Stimulated activated effector memory CD8-positive, alpha-beta T cell treated with anti-CD3 and anti-CD28 coated beads, Interleukin-12 subunit alpha, Interleukin-12 subunit beta, amount 100 ng/mL, for 72 hours (primary cell): ENCODE results near the gene NUDT10.
"Not testable (repeated sequence)": the region's sequence is repeated elsewhere in the genome, so short reads cannot be mapped to it uniquely, and the experiment has no call there.

Source experiments
- ATAC-seq: fragments of 150-1000 bp; cut with Tn5 transposase; 2 replicates; pipeline ENCODE4 v1.10.0; 2021
- DNase-seq, 2 donors: peaks; one replicate each; pipeline ENCODE4 v3.0.0; 2021 to 2022; ENCODE audit warnings: low spot score in 2 of 2
- H3K27ac Mint-ChIP-seq: one replicate; pipeline ENCODE4 v1.8.0; 2022; ENCODE audit warnings: mild to moderate bottlenecking, mixed read lengths
- H3K36me3 Mint-ChIP-seq: one replicate; pipeline ENCODE4 v1.8.0; 2022; ENCODE audit warnings: mild to moderate bottlenecking, mixed read lengths
- H3K4me1 Mint-ChIP-seq: one replicate; pipeline ENCODE4 v1.8.0; 2022; ENCODE audit warnings: mixed read lengths
- H3K4me3 Mint-ChIP-seq: one replicate; pipeline ENCODE4 v1.8.0; 2022; ENCODE audit warnings: mild to moderate bottlenecking, mixed read lengths
- H3K9me3 Mint-ChIP-seq: one replicate; pipeline ENCODE4 v1.8.0; 2022; ENCODE audit warnings: mixed read lengths

The NUDT10 gene

DNA sequence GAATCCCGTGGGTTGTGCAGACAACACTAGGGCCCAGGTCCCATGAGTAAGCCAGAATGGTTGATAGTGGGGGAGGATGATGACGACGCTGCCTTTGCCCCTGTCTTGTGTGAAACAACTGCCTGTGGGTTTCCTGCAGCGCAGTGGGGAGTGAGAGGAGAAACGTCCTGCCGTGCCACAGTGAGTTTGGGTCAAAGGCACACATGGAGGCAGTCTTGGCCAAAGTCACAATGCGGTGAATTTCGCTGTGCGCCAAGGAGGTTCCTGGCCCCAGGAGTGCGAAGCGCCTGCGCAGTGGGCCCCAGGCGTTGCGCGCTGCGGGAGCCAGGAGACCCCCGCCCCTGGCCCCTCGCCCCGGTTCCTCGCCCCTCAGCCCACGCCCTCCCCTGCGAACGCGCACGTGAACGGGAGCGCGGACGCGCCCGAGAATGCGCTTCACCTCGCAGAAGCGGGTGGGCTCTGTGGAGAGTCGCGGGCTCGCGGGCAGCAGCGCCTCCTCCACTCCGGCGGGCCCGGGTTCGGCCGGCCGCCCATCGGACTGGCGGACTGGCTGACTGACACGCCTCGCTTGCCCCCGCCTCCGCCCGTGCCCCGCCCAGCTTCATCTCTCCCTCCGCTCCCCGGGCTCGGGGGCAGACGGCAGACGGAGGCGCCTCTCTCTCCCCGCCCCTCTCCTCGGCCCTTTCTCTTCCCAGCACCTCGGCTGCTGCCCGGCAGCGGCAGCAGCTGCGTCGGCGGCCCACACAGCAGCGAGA, at the start of gene NUDT10:
Gene NUDT10 (plus strand): TSS at position 635 of the 755 bp plus-strand sequence. CDS start 144 bp downstream, outside the sequence.
- Mint-ChIP-seq H3K27ac (peak within 1 kb of the TSS; percentile 71), H3K36me3 (no peaks in the 10 kb centered on the region), H3K4me1 (peaks cover 5% of the 10 kb centered on the region), H3K4me3 (peak within 1 kb of the TSS; percentile 72), H3K9me3 (no peaks in the 10 kb centered on the region)
- peak; percentile 2 to 47 for DNase-seq
- ATAC-seq, result peak; percentile 79

DNA sequence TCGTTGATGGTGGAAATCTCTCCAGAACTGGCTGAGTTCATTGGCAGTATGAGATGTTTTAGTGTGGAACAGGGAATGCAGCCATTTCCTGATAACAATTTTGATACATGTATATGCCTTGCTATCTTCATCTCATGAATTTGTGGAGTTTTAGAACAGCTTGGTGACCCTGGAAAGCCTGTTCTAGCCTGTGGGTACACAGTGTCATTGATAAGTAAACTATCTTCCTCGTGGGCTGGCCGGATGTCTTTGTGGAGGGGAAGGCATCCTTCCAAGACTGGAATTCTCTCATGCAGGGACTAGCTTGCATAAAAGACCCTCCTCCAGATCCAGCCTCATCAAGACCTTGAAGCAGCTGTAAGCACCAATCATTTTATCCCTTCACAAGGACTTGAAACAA, 40.2 kb upstream of the NUDT10 start:
- ATAC-seq, result no peak
- DNase-seq, result no peak
- Mint-ChIP-seq H3K36me3 (no peaks in the 10 kb centered on the region), H3K27ac (no peak overlapping the region), H3K4me3 (no peak overlapping the region), H3K4me1 (no peaks in the 10 kb centered on the region), H3K9me3 (no peaks in the 10 kb centered on the region)

DNA sequence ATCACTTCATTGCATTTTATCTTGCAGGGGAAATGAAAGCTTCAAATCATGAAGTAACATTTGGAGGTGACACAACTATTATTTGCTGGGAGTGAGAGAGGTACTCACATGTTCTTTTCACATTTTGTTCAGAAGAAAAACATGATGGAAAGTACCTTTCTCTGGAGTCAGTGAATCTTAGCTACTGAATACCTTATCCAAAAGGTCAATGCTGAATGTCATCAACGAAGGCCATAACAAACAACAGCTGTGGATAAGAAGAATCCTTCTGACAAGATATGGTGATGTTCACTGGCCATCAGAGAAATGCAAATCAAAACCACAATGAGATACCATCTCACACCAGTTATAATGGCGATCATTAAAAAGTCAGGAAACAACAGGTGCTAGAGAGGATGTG, 36.5 kb upstream of the NUDT10 start:
- Mint-ChIP-seq H3K36me3 (no peaks in the 10 kb centered on the region), H3K4me1 (no peaks in the 10 kb centered on the region), H3K27ac (no peak overlapping the region), H3K9me3 (no peaks in the 10 kb centered on the region), H3K4me3 (no peak overlapping the region)
- no peak for ATAC-seq
- DNase-seq, result no peak

DNA sequence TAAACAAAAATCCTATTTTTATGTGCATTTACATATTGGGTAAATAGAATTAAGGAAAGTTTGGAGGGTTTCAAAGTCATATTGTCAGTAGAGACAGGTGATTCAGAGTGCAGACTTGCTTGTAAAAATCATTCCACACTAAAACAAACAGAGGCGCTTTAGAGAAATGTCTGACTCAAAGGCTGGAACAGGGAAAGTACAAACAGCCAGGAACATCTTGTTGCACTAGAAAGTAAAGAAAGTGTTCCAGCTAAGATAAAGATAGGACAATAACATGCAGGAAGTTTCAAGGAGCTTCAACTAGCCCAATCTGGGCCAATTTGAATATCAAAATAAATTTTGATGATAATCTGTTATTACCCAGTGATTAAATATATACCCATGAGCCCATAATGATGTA, 16.4 kb upstream of the NUDT10 start:
- no peaks in the 10 kb centered on the region for H3K4me1 Mint-ChIP-seq
- no peaks in the 10 kb centered on the region for H3K9me3 Mint-ChIP-seq
- DNase-seq (no peak), ATAC-seq (no peak)
- H3K36me3 Mint-ChIP-seq, result no peaks in the 10 kb centered on the region
- H3K27ac Mint-ChIP-seq, result no peak overlapping the region
- no peak overlapping the region for H3K4me3 Mint-ChIP-seq

DNA sequence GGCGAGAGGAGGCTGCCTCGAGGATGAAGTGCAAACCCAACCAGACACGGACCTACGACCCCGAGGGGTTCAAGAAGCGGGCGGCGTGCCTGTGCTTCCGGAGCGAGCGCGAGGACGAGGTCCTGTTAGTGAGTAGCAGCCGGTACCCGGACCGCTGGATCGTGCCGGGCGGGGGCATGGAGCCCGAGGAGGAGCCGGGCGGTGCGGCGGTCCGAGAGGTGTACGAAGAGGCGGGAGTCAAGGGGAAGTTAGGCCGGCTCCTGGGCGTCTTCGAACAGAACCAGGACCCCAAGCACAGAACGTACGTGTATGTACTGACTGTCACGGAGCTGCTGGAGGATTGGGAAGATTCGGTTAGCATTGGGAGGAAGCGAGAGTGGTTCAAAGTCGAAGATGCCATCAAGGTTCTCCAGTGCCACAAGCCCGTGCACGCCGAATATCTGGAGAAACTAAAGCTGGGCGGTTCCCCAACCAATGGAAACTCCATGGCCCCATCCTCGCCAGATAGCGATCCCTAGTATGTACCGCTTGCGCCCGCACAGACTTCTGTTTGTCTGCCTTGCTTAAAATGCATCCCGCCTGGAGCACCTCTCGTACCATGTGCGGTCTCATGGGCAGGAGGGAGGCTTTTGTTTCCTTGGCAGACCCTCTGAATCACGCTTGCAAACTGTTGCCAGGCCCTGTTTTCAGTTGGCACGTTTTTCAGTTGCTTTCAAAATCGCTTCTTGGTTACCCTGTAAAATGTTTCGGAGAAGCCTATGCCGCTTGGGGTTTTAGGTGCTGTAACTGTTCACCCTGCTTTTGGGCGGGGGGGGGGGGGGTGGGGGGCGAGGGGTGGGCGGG, 542 bp downstream of the NUDT10 start:
- not testable (repeated sequence) for DNase-seq, H3K36me3 Mint-ChIP-seq, H3K9me3 Mint-ChIP-seq, H3K4me1 Mint-ChIP-seq, ATAC-seq
- Mint-ChIP-seq H3K27ac (peak overlapping the region; percentile 71), H3K4me3 (peak overlapping the region; percentile 72)

DNA sequence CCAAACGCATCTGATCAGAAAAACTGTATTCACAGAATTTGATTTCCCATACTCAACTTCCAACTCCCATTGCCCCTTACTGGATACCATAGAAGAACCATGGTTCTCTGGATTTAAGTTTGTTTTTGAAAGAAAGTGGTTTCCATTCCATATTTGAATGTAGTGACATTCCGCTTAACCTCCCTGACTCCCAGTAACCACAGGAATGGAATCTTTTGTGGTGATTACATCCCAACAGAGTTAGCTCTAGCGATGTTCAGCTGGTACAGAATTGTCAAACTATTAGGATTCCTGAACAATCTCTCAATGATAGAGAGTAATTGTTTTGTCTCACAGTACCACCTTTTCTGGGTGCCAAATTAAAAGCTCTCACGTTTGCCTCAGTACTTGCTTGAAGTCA, 1.7 kb downstream of the NUDT10 start:
- Mint-ChIP-seq H3K27ac (no peak overlapping the region), H3K4me3 (no peak overlapping the region), H3K36me3 (no peaks in the 10 kb centered on the region), H3K9me3 (no peaks in the 10 kb centered on the region), H3K4me1 (peaks cover 5% of the 10 kb centered on the region)
- DNase-seq (no peak), ATAC-seq (no peak)

DNA sequence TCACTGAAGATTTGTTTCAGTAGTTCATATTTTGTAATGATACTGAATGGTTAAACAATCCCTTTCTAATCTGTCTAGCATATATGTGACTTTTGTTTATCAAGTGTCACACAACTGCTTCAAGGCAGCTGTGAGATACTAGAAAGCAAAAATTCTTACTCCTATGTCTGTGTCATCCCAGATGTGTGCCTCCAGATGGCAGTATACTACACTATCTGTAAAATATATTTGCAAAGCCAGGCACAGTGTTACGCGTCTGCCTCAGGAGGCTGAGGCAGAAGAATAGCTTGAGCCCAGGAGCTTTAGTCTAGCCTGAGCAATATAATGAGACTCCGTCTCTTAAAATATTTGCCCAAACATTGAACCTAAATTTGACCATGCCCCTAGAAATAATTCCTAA, 4.0 kb downstream of the NUDT10 start:
- DNase-seq, result no peak
- H3K9me3 Mint-ChIP-seq, result no peaks in the 10 kb centered on the region
- H3K4me3 Mint-ChIP-seq, result no peak overlapping the region
- H3K4me1 Mint-ChIP-seq, result peaks cover 5% of the 10 kb centered on the region
- H3K36me3 Mint-ChIP-seq, result no peaks in the 10 kb centered on the region
- no peak for ATAC-seq
- H3K27ac Mint-ChIP-seq, result no peak overlapping the region

DNA sequence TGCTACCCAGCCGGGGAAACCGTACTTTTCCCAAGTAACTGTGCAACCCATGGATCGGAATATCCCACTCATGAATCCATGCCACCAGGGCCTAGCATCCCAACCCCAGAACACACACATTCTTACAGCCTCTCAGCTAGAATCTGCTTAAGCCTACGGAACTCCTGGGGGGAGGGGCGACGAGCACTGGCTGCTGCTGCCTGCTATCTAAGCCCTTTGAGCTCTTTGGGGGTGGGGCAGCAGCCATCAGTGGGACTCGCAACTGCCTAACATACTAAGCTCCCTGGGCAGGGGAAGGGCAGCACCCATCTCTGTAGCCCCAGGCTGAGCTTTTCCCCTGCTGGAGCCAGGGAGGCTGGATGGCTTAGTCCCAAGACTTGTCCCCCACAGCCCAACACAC, 28.6 kb downstream of the NUDT10 start:
- H3K4me3 Mint-ChIP-seq, result no peak overlapping the region
- no peaks in the 10 kb centered on the region for H3K36me3 Mint-ChIP-seq
- H3K9me3 Mint-ChIP-seq, result peaks cover 9% of the 10 kb centered on the region
- no peak for DNase-seq
- H3K4me1 Mint-ChIP-seq, result no peaks in the 10 kb centered on the region
- no peak for ATAC-seq
- no peak overlapping the region for H3K27ac Mint-ChIP-seq

DNA sequence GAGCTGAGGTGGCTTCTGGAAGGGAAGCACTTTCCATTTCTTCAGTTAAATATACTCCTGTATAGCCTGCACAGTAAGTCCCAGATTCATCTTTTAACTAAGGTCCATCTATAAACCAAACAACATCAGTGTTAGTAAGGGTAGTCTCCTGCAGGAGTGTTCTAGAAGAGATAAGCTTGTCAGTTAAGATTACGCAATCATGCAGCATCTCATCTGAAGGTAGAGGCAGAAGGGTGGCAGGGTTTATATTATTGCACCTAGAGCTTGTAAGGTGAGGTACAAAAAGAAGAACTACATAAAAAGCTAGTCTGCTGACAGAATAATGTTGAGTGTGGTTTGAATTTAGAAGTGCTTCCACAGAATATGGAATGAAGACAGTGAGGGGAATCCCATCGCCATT, 44.0 kb downstream of the NUDT10 start:
- no peak for DNase-seq
- Mint-ChIP-seq H3K4me3 (no peak overlapping the region), H3K4me1 (no peaks in the 10 kb centered on the region), H3K9me3 (no peaks in the 10 kb centered on the region), H3K36me3 (no peaks in the 10 kb centered on the region), H3K27ac (no peak overlapping the region)
- ATAC-seq, result no peak
